Esophagus squamous epithelium (tissue), 5 donors: ENCODE results near the gene BRDT. TPM values are rescaled to one million over a fixed set of nuclear protein-coding genes. Genes with fewer than 3 reads are reported as not detected.

Experiments used
- DNase-seq: peaks from one replicate; lab custom pipeline; 2025; lab: John Stamatoyannopoulos, UW
- H3K27ac ChIP-seq, 4 donors: fragments of 200-600 bp; sonication (generic); one replicate each; pipeline ENCODE4 v1.5.1; 2016 to 2019; ENCODE audit warnings: mild to moderate bottlenecking in 1 of 4
- H3K27me3 ChIP-seq, 4 donors: fragments of 200-600 bp; sonication (generic); 1 replicate in 3 of 4; 2 replicates in 1 of 4; pipeline versions ENCODE4 v1.5.1 to v1.6.0; 2017 to 2021; ENCODE audit warnings: antibody characterized with exemption in 1 of 4
- H3K36me3 ChIP-seq, 3 donors: fragments of 200-600 bp; sonication (generic); one replicate each; pipeline ENCODE4 v1.5.1; 2016 to 2019
- H3K4me1 ChIP-seq, 3 donors: fragments of 200-600 bp; sonication (generic); one replicate each; pipeline ENCODE4 v1.5.1; 2017 to 2019
- H3K4me3 ChIP-seq, 4 donors: fragments of 200-600 bp; sonication (generic); 1 replicate in 3 of 4; 2 replicates in 1 of 4; pipeline ENCODE4 v1.5.1; 2016 to 2019; ENCODE audit warnings: mild to moderate bottlenecking in 2 of 4, moderate library complexity in 1 of 4
- H3K9me3 ChIP-seq, 3 donors: fragments of 200-600 bp; sonication (generic); one replicate each; pipeline ENCODE4 v1.5.1; 2016 to 2019
- POLR2A ChIP-seq, 4 donors: fragments of 450-650 bp; IDR thresholded peaks; one replicate each; pipeline ENCODE4 v1.6.1; 2017; ENCODE audit warnings: antibody characterized with exemption in 4 of 4, mild to moderate bottlenecking in 4 of 4, moderate library complexity in 3 of 4
- WGBS, 2 donors: methylation state at CpG; one replicate each; pipeline ENCODE4 v1.1.5; 2018; 5-methylcytosine and 5-hydroxymethylcytosine counted together
- intact Hi-C: fragments of 100-400 bp; cut with DNase I; formaldehyde crosslinking; loops from one replicate; pipeline ENCODE4 v1.15.0; 2022
- total RNA-seq, 4 donors: library from RNA; depleted of rRNA; stranded (reverse); fragments of >200 nt; gene quantifications; one replicate each; pipeline ENCODE4 v1.1.0, GENCODE V29; 2016
- TF ChIP-seq, protein P1 (sequence below), 6 experiments: fragments of 450-650 bp in 4 of 6; fragments of 200-600 bp in 2 of 6; sonication (generic) in 2 of 6; IDR thresholded peaks; one replicate each; pipeline ENCODE4 v1.5.1; 2016 to 2019; ENCODE audit warnings: antibody characterized with exemption in 6 of 6, mild to moderate bottlenecking in 4 of 6, moderate library complexity in 4 of 6
- donor health status: DM: yes; HTN: yes; CAD: no.

BRDT gene
- total RNA-seq, 4 donors from 2014 or later, result not detected

DNA sequence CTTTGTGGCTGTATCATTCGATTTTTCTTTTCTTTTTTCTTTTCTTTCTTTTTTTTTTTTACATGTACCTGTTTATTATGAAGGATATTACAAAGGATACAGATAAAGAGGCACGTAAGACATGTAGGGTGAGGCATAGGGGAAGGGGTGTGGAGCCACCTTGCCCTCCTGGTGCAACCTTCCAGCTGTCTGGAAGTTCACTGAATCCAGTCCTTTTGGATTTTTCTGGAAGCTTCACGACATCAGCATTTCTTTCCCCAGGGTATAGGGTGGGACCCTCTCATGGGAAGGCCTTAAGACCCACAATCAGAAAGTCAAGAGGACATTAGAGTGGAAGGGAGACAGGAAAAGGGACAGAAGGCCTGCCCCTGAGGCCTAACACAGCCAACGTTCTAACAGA is 33.2 kb upstream of the BRDT start:
- no peak for DNase-seq
- intact Hi-C loops, result no loop called here
- no peaks in the 10 kb centered on the region for H3K4me1 ChIP-seq
- H3K36me3 ChIP-seq, result no peaks in the 10 kb centered on the region
- WGBS, 2 donors, result 70% methylated on average over 3 to 4 of the region's 4 CpGs
- H3K4me3 ChIP-seq, result no peak overlapping the region
- H3K9me3 ChIP-seq, result no peaks in the 10 kb centered on the region
- no peak for TF ChIP-seq POLR2A (IDR thresholded peaks at IDR 0.05)
- TF ChIP-seq, protein P1, sequence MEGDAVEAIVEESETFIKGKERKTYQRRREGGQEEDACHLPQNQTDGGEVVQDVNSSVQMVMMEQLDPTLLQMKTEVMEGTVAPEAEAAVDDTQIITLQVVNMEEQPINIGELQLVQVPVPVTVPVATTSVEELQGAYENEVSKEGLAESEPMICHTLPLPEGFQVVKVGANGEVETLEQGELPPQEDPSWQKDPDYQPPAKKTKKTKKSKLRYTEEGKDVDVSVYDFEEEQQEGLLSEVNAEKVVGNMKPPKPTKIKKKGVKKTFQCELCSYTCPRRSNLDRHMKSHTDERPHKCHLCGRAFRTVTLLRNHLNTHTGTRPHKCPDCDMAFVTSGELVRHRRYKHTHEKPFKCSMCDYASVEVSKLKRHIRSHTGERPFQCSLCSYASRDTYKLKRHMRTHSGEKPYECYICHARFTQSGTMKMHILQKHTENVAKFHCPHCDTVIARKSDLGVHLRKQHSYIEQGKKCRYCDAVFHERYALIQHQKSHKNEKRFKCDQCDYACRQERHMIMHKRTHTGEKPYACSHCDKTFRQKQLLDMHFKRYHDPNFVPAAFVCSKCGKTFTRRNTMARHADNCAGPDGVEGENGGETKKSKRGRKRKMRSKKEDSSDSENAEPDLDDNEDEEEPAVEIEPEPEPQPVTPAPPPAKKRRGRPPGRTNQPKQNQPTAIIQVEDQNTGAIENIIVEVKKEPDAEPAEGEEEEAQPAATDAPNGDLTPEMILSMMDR (IDR thresholded peaks at IDR 0.05), result no peak
- H3K27ac ChIP-seq, result no peak overlapping the region
- H3K27me3 ChIP-seq, result no peaks in the 10 kb centered on the region

DNA sequence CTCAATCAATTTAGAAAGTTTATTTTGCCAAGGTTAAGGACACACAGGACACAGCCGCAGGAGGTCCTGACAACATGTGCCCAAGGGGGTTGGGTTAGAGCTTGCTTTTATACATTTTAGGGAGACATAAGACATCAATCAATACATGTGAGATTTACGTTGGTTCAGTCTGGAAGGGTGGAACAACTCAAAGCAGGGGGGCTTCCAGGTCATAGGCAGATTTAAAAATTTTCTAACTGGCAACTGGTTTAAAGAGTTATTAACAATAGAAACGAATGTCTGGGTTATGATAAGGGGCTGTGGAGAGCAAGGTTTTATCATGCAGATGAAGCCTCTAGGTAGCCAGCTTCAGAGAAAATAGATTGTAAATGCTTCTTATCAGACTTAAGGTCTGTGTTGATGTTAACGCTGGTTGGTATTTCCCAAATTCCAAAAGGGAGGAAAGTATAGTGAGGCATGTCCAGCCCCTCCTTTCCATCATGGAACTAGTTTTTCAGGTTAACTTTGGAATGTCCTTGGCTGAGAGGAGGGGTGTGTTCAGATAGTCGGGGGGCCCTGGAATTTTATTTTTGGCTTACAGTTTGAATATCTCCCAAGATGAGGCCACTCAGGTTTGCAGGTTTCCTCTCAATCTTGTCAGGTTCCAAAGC is 32.3 kb upstream of the BRDT start:
- Histone ChIP-seq H3K9me3 (no peaks in the 10 kb centered on the region), H3K36me3 (no peaks in the 10 kb centered on the region), H3K4me1 (no peaks in the 10 kb centered on the region), H3K27ac (no peak overlapping the region), H3K27me3 (no peaks in the 10 kb centered on the region), H3K4me3 (no peak overlapping the region)
- 57 to 66% methylated on average over 5 of the region's 5 CpGs for WGBS, 2 donors
- intact Hi-C loops, result no loop called here
- DNase-seq, result no peak
- TF ChIP-seq, protein P1 (IDR thresholded peaks at IDR 0.05), result no peak
- TF ChIP-seq POLR2A (IDR thresholded peaks at IDR 0.05), result no peak

DNA sequence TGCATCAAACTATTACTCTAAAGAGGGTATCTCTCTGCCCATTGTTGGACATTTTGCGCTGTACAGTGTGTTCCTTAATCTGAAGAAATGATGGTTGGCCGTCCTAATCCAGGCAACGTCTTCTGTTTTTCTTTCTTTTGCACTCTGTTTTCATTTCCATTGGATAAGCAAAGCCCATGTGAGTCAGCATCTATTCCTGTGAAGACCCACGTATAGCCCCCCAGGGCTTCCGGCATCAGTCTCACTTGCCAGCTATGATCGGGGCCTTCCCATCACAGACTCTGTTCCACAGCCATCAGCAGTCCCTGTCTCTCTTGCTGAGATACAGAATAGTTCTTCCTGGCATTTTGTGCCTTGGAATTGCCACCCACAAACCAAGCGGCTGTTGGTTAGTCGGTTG is 29.2 kb upstream of the BRDT start:
- H3K4me3 ChIP-seq, result no peak overlapping the region
- no peaks in the 10 kb centered on the region for H3K9me3 ChIP-seq
- no peak overlapping the region for H3K27ac ChIP-seq
- no peaks in the 10 kb centered on the region for H3K36me3 ChIP-seq
- TF ChIP-seq, protein P1 (IDR thresholded peaks at IDR 0.05), result no peak
- TF ChIP-seq POLR2A (IDR thresholded peaks at IDR 0.05), result no peak
- 91 to 95% methylated on average over 8 of the region's 8 CpGs for WGBS, 2 donors
- no peak for DNase-seq
- intact Hi-C loops, result no loop called here
- H3K4me1 ChIP-seq, result no peaks in the 10 kb centered on the region
- H3K27me3 ChIP-seq, result no peaks in the 10 kb centered on the region

DNA sequence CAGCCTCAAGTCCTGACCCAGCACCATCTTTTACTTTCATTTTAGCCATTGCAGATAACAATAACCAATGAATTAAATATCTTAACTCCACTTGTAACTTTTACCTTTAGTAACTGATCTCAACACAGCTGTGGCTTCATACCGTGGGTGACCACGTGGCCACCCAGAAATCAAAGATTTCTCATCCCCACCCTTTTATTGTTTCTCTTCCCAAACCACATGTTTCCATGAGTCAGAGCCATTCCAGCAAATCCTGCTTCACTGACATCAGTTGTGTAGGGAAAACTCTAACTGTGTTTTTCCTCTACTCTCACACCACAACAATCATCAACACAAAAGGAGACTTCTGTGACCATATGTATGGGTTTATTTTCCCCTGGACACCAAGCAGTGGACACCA is 25.1 kb upstream of the BRDT start:
- TF ChIP-seq, protein P1 (IDR thresholded peaks at IDR 0.05), result no peak
- TF ChIP-seq POLR2A (IDR thresholded peaks at IDR 0.05), result no peak
- intact Hi-C loops, result no loop called here
- H3K4me1 ChIP-seq, result peaks cover 0 to 3% (median 2%) of the 10 kb centered on the region in 3 donors

DNA sequence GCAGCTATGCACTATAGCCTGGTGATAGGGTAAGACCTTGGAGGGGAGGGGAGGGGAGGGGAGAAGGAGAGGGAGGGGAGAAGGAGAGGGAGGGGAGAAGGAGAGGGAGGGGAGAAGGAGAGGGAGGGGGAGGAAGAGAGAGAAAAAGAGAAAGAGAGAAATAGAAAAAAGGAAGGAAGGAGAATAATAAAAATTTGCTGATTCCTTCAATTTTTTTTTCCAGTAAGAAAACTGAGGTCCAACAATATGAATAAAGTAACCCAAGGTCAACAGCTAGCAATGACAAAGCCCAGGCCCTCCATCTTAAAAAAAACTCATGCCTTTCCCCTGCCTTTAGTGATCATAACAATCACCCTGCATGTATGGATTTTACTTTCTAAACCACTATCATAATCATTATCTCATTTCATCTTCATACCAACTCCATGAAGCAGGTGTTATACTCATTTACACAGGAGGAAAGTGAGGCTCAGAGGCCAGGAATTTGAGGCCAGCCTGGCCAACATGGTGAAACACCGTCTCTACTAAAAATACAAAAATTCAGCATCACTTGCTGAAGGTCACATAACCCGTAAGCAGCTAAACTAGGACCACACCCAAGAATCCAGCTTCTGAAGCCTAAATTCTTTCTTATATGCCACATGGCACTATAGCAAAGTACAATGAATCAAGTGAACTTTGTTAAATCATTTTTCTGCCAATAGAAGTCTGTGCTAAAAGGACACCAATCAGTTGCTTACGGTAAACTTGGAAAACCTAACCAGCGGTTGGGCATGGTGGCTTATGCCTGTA is 23.4 kb upstream of the BRDT start:
- TF ChIP-seq POLR2A (IDR thresholded peaks at IDR 0.05), result no peak
- TF ChIP-seq, protein P1 (IDR thresholded peaks at IDR 0.05), result no peak
- no peak overlapping the region for H3K4me3 ChIP-seq
- intact Hi-C loops, result loop anchor here (5.0 kb wide), 1 partner anchor 414 kb away; no protein-coding TSS in a partner anchor
- peaks cover 0 to 6% (median 4%) of the 10 kb centered on the region in 3 donors for H3K4me1 ChIP-seq
- H3K27ac ChIP-seq, result no peak overlapping the region
- no peaks in the 10 kb centered on the region for H3K9me3 ChIP-seq
- H3K27me3 ChIP-seq, result no peaks in the 10 kb centered on the region
- no peak for DNase-seq
- H3K36me3 ChIP-seq, result no peaks in the 10 kb centered on the region
- WGBS, 2 donors, result 88 to 92% methylated on average over 4 of the region's 4 CpGs

More for the DNA sequence above, 25.1 kb upstream of the BRDT start:
- DNase-seq, result no peak
- Histone ChIP-seq H3K27me3 (no peaks in the 10 kb centered on the region), H3K9me3 (no peaks in the 10 kb centered on the region), H3K27ac (no peak overlapping the region), H3K4me3 (no peak overlapping the region), H3K36me3 (no peaks in the 10 kb centered on the region)
- 11 to 33% methylated on average over 2 of the region's 2 CpGs for WGBS, 2 donors
